HEK293 (cell line): Measurements from ENCODE around the gene THUMPD3.

Experiments
- CTCF ChIA-PET: fragments of 350-600 bp; formaldehyde crosslinking; extraction: SDS; loops from one replicate; lab custom pipeline; 2021; ENCODE audit warnings: antibody characterized with exemption; lab: Yijun Ruan, JAX
- POLR2A ChIA-PET: fragments of 300-600 bp; formaldehyde crosslinking; extraction: SDS; loops from one replicate; lab custom pipeline; 2020; ENCODE audit warnings: antibody characterized with exemption, inconsistent platforms; lab: Yijun Ruan, JAX
- H3K27ac ChIP-seq: fragments of 200-500 bp; sonication (Bioruptor generic); 2 replicates; pipeline ENCODE4 v1.5.1; 2014; ENCODE audit warnings: low read depth, low read length, control low read depth, inconsistent platforms; ENCODE audit errors: extremely low read depth
- H3K36me3 ChIP-seq, 2 experiments: fragments of 200-500 bp in 1 of 2; sonication (Bioruptor generic) in 1 of 2; 1 replicate in 1 of 2; 2 replicates in 1 of 2; pipeline ENCODE4 v1.5.1; 2014 to 2017; ENCODE audit warnings: inconsistent platforms in 2 of 2, low read length in 2 of 2; ENCODE audit not compliant: control insufficient read depth in 2 of 2, insufficient read depth in 1 of 2
- H3K4me1 ChIP-seq: fragments of 200-500 bp; sonication (Bioruptor generic); 2 replicates; pipeline ENCODE4 v1.5.1; 2014; ENCODE audit warnings: mild to moderate bottlenecking, low read length, inconsistent platforms; ENCODE audit not compliant: control insufficient read depth, insufficient read depth
- H3K4me3 ChIP-seq: 2 replicates; pipeline ENCODE4 v1.5.1; 2011; ENCODE audit warnings: low read depth, mild to moderate bottlenecking, control low read depth, low read length, moderate library complexity
- H3K9me3 ChIP-seq: fragments of 200-500 bp; sonication (Bioruptor generic); 2 replicates; pipeline ENCODE4 v1.5.1; 2014; ENCODE audit warnings: low read depth, low read length, inconsistent platforms; ENCODE audit not compliant: control insufficient read depth, insufficient read depth
- EGR2 ChIP-seq: fragments of 450-650 bp; formaldehyde crosslinking; IDR thresholded peaks from 2 replicates; pipeline ENCODE4 v1.5.1; 2016; ENCODE audit warnings: low read depth, missing biosample characterization, missing genetic modification characterization
- KLF10 ChIP-seq: fragments of 450-650 bp; IDR thresholded peaks from 2 replicates; pipeline ENCODE4 v1.5.1; 2018; ENCODE audit warnings: missing biosample characterization, mild to moderate bottlenecking, missing genetic modification characterization
- MEIS1 ChIP-seq: sonication (generic); formaldehyde crosslinking; IDR thresholded peaks from 2 replicates; pipeline ENCODE4 v1.8.1; 2022; ENCODE audit warnings: missing genetic modification reagents, mild to moderate bottlenecking, borderline replicate concordance
- MYNN ChIP-seq: fragments of 450-650 bp; formaldehyde crosslinking; IDR thresholded peaks from 2 replicates; pipeline ENCODE4 v1.5.1; 2016; ENCODE audit warnings: missing biosample characterization, missing genetic modification characterization, borderline replicate concordance
- OVOL3 ChIP-seq: fragments of 450-650 bp; formaldehyde crosslinking; IDR thresholded peaks from 2 replicates; pipeline ENCODE4 v1.5.1; 2016; ENCODE audit warnings: missing biosample characterization, missing genetic modification characterization
- ZBTB17 ChIP-seq: fragments of 450-650 bp; formaldehyde crosslinking; IDR thresholded peaks from 2 replicates; pipeline ENCODE4 v1.5.1; 2016; ENCODE audit warnings: missing biosample characterization, missing genetic modification characterization
- ZBTB20 ChIP-seq: fragments of 450-650 bp; formaldehyde crosslinking; IDR thresholded peaks from 2 replicates; pipeline ENCODE4 v1.5.1; 2016; ENCODE audit warnings: missing biosample characterization, missing genetic modification characterization
- ZBTB49 ChIP-seq: fragments of 450-650 bp; formaldehyde crosslinking; IDR thresholded peaks from 2 replicates; pipeline ENCODE4 v1.5.1; 2016; ENCODE audit warnings: missing biosample characterization, missing genetic modification characterization, low read depth
- ZBTB7A ChIP-seq: fragments of 450-650 bp; formaldehyde crosslinking; IDR thresholded peaks from 2 replicates; pipeline ENCODE4 v1.5.1; 2016; ENCODE audit warnings: low read depth, missing biosample characterization, missing genetic modification characterization
- ZFP3 ChIP-seq: fragments of 450-650 bp; formaldehyde crosslinking; IDR thresholded peaks from 2 replicates; pipeline ENCODE4 v1.5.1; 2016; ENCODE audit warnings: low read depth, missing biosample characterization, missing genetic modification characterization
- ZFP37 ChIP-seq: fragments of 450-650 bp; formaldehyde crosslinking; IDR thresholded peaks from 2 replicates; pipeline ENCODE4 v1.5.1; 2016; ENCODE audit warnings: missing biosample characterization, missing genetic modification characterization
- ZNF19 ChIP-seq: fragments of 450-650 bp; formaldehyde crosslinking; IDR thresholded peaks from 2 replicates; pipeline ENCODE4; 2016; ENCODE audit warnings: missing biosample characterization, missing genetic modification characterization, low read depth
- ZNF274 ChIP-seq, 2 experiments: fragments of 200-500 bp in 1 of 2; fragments of 450-650 bp in 1 of 2; sonication (Bioruptor generic) in 1 of 2; formaldehyde crosslinking in 1 of 2; IDR thresholded peaks; 2 replicates each; pipeline versions ENCODE4 v1.5.1 to v1.6.1; 2014 to 2016; ENCODE audit warnings: borderline replicate concordance in 1 of 2, inconsistent platforms in 1 of 2, low read length in 1 of 2, missing biosample characterization in 1 of 2, missing genetic modification characterization in 1 of 2
- ZNF324 ChIP-seq: fragments of 450-650 bp; formaldehyde crosslinking; IDR thresholded peaks from 2 replicates; pipeline ENCODE4 v1.5.1; 2016; ENCODE audit warnings: missing biosample characterization, missing genetic modification characterization
- ZNF350 ChIP-seq: fragments of 450-650 bp; formaldehyde crosslinking; IDR thresholded peaks from 2 replicates; pipeline ENCODE4 v1.5.0; 2017; ENCODE audit warnings: missing biosample characterization, mild to moderate bottlenecking, missing genetic modification characterization
- ZNF37A ChIP-seq: fragments of 450-650 bp; IDR thresholded peaks from 2 replicates; pipeline ENCODE4 v1.5.1; 2018; ENCODE audit warnings: missing biosample characterization, missing genetic modification characterization
- ZNF404 ChIP-seq: fragments of 450-650 bp; formaldehyde crosslinking; IDR thresholded peaks from 2 replicates; pipeline ENCODE4 v1.5.1; 2017; ENCODE audit warnings: missing biosample characterization, missing genetic modification characterization
- ZNF501 ChIP-seq: fragments of 450-650 bp; formaldehyde crosslinking; IDR thresholded peaks from 2 replicates; pipeline ENCODE4 v1.5.1; 2016; ENCODE audit warnings: missing biosample characterization, missing genetic modification characterization
- ZNF596 ChIP-seq: fragments of 450-650 bp; IDR thresholded peaks from 2 replicates; pipeline ENCODE4 v1.5.0; 2018; ENCODE audit warnings: missing biosample characterization, mild to moderate bottlenecking, missing genetic modification characterization, moderate library complexity
- ZNF670 ChIP-seq: fragments of 450-650 bp; formaldehyde crosslinking; IDR thresholded peaks from 2 replicates; pipeline ENCODE4 v1.5.1; 2016; ENCODE audit warnings: missing biosample characterization, missing genetic modification characterization, low read depth
- ZNF701 ChIP-seq: fragments of 450-650 bp; formaldehyde crosslinking; IDR thresholded peaks from 2 replicates; pipeline ENCODE4 v1.5.1; 2016; ENCODE audit warnings: missing biosample characterization, missing genetic modification characterization
- ZNF76 ChIP-seq: fragments of 450-650 bp; formaldehyde crosslinking; IDR thresholded peaks from 2 replicates; pipeline ENCODE4; 2016; ENCODE audit warnings: low read depth, missing biosample characterization, missing genetic modification characterization, borderline replicate concordance
- ZSCAN16 ChIP-seq: fragments of 450-650 bp; formaldehyde crosslinking; IDR thresholded peaks from 2 replicates; pipeline ENCODE4 v1.5.1; 2016; ENCODE audit warnings: missing biosample characterization, missing genetic modification characterization
- TF ChIP-seq, protein P1 (sequence below): fragments of 450-650 bp; IDR thresholded peaks from 2 replicates; pipeline ENCODE4 v1.5.1; 2018; ENCODE audit warnings: missing biosample characterization, missing genetic modification characterization
- TF ChIP-seq, protein P2 (sequence below): fragments of 450-650 bp; formaldehyde crosslinking; IDR thresholded peaks from 2 replicates; pipeline ENCODE4 v1.5.1; 2016; ENCODE audit warnings: missing biosample characterization, missing genetic modification characterization, borderline replicate concordance

Gene THUMPD3

GRCh38 chr3:9316881-9317361, 45.9 kb upstream of the THUMPD3 start (continued):
- TF ChIP-seq ZNF350 (tag by site-specific recombination) (no peak), KLF10 (no peak), EGR2 (tag by site-specific recombination) (no peak), ZNF596 (tag by site-specific recombination) (no peak), ZFP37 (tag by site-specific recombination) (no peak), ZNF501 (tag by site-specific recombination) (no peak), ZNF274 (IDR thresholded peaks at IDR 0.05; ENCODE audit: low read length) (no peak), ZNF274 (tag by site-specific recombination; IDR thresholded peaks at IDR 0.05; ENCODE audit: borderline replicate concordance) (no peak), ZNF404 (tag by site-specific recombination) (no peak), ZNF76 (tag by site-specific recombination) (no peak), ZNF701 (no peak)
- TF ChIP-seq, protein P1, sequence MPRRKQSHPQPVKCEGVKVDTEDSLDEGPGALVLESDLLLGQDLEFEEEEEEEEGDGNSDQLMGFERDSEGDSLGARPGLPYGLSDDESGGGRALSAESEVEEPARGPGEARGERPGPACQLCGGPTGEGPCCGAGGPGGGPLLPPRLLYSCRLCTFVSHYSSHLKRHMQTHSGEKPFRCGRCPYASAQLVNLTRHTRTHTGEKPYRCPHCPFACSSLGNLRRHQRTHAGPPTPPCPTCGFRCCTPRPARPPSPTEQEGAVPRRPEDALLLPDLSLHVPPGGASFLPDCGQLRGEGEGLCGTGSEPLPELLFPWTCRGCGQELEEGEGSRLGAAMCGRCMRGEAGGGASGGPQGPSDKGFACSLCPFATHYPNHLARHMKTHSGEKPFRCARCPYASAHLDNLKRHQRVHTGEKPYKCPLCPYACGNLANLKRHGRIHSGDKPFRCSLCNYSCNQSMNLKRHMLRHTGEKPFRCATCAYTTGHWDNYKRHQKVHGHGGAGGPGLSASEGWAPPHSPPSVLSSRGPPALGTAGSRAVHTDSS: no peak

- POLR2A ChIA-PET: no interaction called here
- H3K9me3 ChIP-seq: no peaks in the 10 kb centered on the region
- no peak overlapping the region for H3K4me3 ChIP-seq
- no peaks in the 10 kb centered on the region for H3K4me1 ChIP-seq
- TF ChIP-seq OVOL3 (tag by site-specific recombination) (no peak), MEIS1 (CRISPR knock-in tag) (no peak), ZBTB17 (tag by site-specific recombination) (no peak), ZNF670 (tag by site-specific recombination) (no peak), ZBTB20 (tag by site-specific recombination) (no peak), ZBTB7A (tag by site-specific recombination) (no peak), ZNF19 (tag by site-specific recombination) (no peak), MYNN (tag by site-specific recombination) (no peak), ZSCAN16 (tag by site-specific recombination) (no peak)
- CTCF ChIA-PET: no interaction called here
- H3K27ac ChIP-seq: no peak overlapping the region
- H3K36me3 ChIP-seq: no peaks in the 10 kb centered on the region
Observed at GRCh38 chr3:9322780-9323179, 40.1 kb upstream of the THUMPD3 start.

DNA sequence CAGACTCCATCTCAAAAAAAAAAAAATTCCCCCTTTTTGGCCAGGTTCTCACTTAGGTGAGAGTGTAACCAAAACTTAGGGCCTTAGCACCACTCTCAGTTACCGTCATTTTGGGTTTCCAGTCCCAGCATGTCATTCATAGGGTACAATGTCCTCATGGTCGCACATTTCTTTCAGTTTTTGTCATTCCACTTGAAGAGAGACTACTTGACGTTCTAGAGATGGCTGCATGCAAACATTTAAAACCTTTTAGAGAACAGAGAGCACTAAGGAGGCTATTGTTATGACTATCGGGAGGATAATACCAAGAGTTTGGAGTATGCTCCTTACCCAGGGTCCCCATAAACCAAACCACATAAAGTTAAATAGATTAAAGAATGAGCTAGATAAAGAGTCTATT, 37.9 kb upstream of the THUMPD3 start:
- ChIA-PET POLR2A (no interaction called here), CTCF (no interaction called here)
- no peak for TF ChIP-seq ZNF37A
- Histone ChIP-seq H3K4me1 (no peaks in the 10 kb centered on the region), H3K36me3 (no peaks in the 10 kb centered on the region), H3K4me3 (no peak overlapping the region), H3K27ac (no peak overlapping the region), H3K9me3 (no peaks in the 10 kb centered on the region)

- Histone ChIP-seq H3K4me3 (no peak overlapping the region), H3K36me3 (no peaks in the 10 kb centered on the region), H3K27ac (no peak overlapping the region), H3K9me3 (no peaks in the 10 kb centered on the region; the same call in 1 of the 2 replicates), H3K4me1 (no peaks in the 10 kb centered on the region)
- ChIA-PET POLR2A (no interaction called here), CTCF (interaction anchor here (0.7 to 1.3 kb wide), 3 partner anchors 20 to 73 kb away, joined by 3 to 9 read pairs (median 3); no protein-coding TSS in a partner anchor)
- TF ChIP-seq ZBTB49 (tag by site-specific recombination): no peak
- TF ChIP-seq, protein P2, sequence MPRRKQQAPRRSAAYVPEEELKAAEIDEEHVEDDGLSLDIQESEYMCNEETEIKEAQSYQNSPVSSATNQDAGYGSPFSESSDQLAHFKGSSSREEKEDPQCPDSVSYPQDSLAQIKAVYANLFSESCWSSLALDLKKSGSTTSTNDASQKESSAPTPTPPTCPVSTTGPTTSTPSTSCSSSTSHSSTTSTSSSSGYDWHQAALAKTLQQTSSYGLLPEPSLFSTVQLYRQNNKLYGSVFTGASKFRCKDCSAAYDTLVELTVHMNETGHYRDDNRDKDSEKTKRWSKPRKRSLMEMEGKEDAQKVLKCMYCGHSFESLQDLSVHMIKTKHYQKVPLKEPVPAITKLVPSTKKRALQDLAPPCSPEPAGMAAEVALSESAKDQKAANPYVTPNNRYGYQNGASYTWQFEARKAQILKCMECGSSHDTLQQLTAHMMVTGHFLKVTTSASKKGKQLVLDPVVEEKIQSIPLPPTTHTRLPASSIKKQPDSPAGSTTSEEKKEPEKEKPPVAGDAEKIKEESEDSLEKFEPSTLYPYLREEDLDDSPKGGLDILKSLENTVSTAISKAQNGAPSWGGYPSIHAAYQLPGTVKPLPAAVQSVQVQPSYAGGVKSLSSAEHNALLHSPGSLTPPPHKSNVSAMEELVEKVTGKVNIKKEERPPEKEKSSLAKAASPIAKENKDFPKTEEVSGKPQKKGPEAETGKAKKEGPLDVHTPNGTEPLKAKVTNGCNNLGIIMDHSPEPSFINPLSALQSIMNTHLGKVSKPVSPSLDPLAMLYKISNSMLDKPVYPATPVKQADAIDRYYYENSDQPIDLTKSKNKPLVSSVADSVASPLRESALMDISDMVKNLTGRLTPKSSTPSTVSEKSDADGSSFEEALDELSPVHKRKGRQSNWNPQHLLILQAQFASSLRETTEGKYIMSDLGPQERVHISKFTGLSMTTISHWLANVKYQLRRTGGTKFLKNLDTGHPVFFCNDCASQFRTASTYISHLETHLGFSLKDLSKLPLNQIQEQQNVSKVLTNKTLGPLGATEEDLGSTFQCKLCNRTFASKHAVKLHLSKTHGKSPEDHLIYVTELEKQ: no peak
- TF ChIP-seq ZFP3 (tag by site-specific recombination): no peak
- no peak for TF ChIP-seq ZNF324
Observed at GRCh38 chr3:9327578-9327977, 35.3 kb upstream of the THUMPD3 start.
